NB4 (cell line): ENCODE data around the gene MAML2.

Experiments used
- POLR2A ChIP-seq: IDR thresholded peaks from 2 replicates; pipeline ENCODE4 v1.6.1; 2011; ENCODE audit warnings: mild to moderate bottlenecking; ENCODE audit not compliant: insufficient read length; ENCODE audit errors: extremely low read depth
- TF ChIP-seq, protein P1 (sequence below): IDR thresholded peaks from one replicate; pipeline ENCODE4 v1.5.1; 2012; ENCODE audit warnings: low read depth, low read length

DNA sequence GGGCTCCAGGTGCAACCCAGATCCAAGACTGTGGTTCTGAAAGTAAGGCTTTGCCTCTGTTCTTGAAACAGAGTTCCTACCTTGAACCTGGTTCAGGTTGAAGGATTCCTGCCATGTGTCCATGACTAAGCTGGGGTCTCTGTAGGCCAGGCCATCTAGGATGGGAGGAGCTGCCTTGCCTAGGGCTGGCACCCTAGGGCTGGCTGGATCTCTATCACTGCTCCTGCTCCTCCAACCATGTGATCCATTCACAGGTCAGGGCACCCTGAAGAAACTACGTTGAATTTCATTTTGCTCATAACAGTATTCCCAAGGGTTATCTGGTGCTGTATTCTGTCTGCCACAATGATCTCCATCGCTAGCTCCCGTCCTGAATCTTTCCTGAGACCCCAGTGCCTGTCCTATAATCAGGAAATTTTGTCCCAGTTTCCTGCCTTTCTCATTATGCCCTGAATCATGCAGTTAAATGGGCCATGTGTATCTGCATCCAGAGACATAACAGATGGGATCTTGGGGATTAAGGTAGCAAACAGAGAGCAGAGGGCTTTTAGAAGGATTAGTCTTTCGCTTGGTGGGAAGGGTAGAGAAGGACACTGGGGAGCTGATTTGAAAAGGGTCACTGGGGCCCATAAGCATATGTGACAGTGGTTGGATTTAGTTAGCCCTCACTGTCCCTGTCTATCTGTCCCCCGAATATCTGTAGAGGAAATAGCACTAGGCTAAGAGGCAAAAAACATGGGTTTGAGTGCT is 320.9 kb downstream of the MAML2 start:
- TF ChIP-seq, protein P1, sequence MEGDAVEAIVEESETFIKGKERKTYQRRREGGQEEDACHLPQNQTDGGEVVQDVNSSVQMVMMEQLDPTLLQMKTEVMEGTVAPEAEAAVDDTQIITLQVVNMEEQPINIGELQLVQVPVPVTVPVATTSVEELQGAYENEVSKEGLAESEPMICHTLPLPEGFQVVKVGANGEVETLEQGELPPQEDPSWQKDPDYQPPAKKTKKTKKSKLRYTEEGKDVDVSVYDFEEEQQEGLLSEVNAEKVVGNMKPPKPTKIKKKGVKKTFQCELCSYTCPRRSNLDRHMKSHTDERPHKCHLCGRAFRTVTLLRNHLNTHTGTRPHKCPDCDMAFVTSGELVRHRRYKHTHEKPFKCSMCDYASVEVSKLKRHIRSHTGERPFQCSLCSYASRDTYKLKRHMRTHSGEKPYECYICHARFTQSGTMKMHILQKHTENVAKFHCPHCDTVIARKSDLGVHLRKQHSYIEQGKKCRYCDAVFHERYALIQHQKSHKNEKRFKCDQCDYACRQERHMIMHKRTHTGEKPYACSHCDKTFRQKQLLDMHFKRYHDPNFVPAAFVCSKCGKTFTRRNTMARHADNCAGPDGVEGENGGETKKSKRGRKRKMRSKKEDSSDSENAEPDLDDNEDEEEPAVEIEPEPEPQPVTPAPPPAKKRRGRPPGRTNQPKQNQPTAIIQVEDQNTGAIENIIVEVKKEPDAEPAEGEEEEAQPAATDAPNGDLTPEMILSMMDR = no peak
- no peak for TF ChIP-seq POLR2A
